Measurements from ENCODE around the gene SOX5.

SOX5 gene

DNA sequence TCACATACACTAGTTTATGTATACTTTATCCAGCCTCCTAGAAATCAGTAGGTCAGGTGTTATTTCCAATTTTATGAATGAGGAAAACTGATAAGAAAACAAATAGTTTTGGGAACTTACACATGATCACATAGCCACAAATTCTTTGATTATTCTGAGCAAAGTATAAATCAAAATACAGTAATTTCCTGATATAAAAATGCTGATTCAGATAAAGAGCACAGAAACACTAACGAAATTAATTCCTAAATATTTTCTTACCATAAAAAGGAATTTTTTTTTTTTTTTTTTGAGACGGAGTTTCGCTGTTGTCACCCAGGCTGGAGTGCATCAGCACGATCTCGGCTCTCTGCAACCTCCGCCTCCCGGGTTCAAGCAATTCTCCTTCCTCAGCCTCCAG, 275.4 kb downstream of the SOX5 start:
- FAIRE-seq, result no peak

- FAIRE-seq, result no peak
Measured at GRCh38 chr12:23671881-23672280, 277.6 kb downstream of the SOX5 start.

GRCh38 chr12:23670684-23671083, 278.8 kb downstream of the SOX5 start:
- FAIRE-seq, result no peak

- no peak for FAIRE-seq
Measured at GRCh38 chr12:23669691-23670090, 279.8 kb downstream of the SOX5 start.

GRCh38 chr12:23666866-23667265, 282.6 kb downstream of the SOX5 start:
- no peak for FAIRE-seq

DNA sequence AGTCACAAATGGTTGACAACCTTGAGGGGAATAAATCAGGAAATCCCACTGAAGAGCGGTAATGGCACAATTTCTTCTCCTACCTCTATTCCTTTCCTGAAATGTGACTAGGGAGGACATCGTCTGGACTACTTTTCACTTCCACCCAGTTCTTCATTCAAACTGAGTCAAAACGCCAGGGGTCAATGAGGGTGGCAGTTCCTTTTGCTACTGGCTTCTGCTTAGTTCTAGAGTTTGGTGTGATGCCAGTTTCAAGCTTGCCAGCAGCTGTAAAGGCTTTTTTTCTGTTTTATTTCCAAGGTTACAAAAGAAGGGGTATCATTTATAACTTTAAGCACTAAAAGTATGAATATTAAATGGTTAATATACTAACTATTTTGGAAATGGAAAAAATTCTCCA, 286.5 kb downstream of the SOX5 start:
- FAIRE-seq, result no peak

GRCh38 chr12:23659131-23659530, 290.3 kb downstream of the SOX5 start:
- peak; percentile 70 for FAIRE-seq

- FAIRE-seq, result no peak
Measured at GRCh38 chr12:23657598-23657997, 291.9 kb downstream of the SOX5 start.

DNA sequence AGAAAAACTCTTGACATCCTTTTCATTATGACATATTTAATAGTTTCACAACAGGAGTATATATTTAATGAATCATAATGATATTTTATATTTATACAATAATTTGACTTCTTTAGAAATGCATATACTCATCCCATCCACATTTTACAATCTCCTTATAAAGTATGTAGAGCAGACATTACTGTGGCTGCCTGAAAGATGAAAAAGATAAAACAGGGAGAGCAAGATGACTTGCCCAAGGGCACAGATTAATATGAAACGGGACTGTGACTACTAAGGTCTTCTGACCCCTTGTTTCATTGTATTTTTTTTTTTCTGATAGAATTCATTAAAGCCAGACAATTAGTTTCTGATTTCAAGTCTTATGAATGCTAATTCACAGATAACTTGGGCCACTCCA, 293.6 kb downstream of the SOX5 start:
- FAIRE-seq, result no peak

- FAIRE-seq, result no peak
Measured at GRCh38 chr12:23655112-23655511, 294.4 kb downstream of the SOX5 start.

- FAIRE-seq, result no peak
Measured at GRCh38 chr12:23648546-23648945, 300.9 kb downstream of the SOX5 start.

GRCh38 chr12:23640754-23641153, 308.7 kb downstream of the SOX5 start:
- no peak for FAIRE-seq

DNA sequence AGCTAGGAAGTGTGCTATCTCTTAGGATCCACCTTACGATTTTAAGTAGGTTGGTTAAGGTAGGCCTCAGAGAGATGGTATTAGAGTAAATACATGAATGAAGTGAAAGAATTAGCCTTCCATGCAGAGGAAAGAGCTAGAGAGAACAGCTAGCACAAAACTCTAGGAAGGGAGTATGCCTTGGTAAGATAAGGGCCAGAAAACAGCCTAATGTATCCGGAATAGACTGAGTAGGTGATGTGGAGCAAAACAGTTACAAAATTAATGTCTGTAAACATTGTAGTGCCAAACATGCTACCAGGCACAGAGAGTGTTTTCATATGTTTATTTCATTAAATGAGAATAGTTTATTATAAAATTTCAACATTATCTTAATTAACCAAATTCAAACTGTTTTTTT, 315.1 kb downstream of the SOX5 start:
- FAIRE-seq, result no peak

DNA sequence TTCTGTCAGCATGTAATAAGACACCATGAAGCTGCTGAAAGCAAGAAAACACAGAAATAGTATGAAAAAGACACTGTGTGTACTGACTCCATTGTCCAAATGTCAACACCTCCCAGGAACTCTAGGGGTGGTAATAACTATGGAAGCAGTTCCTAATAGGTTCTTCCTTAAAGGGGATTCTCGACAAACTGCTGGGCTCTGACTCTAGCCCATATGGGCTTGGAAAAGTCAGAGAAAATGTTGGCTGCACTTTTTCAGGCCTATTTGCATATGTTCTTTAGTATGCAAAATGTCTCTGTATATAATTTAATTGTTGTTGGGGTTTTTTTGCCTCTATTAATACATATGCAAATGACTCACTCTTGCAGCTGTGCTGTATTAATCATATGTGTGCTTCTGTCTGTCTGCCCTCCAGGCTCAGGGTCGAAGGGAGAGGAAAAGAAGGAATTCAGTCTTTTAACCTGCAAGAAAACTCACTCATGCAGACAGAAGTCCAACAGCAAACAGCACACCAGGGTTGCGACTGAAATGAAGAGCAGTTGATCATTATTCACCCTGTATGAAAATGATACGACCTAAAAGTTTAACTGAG, 317.6 kb downstream of the SOX5 start:
- FAIRE-seq, result no peak

DNA sequence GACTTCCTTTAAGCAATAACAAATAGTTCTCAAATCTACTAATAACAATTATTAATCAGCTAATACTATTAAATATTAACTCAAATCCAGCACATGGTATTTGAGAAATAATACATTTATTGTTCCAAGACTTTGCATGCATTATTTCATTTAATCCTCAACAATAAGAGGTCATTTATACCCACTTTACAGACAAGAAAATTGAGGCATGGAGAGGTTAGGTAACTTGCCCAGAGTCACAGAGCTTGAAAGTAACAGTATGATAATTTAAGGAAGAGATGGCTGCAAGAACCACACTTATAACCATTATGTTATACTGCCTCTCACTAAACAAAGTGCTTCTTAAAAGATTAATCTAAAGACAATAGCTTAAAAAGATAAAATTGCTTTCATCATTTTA, 318.9 kb downstream of the SOX5 start:
- no peak for FAIRE-seq

- FAIRE-seq, result peak; percentile 76
Measured at GRCh38 chr12:23628806-23629205, 320.7 kb downstream of the SOX5 start.

- FAIRE-seq, result no peak
Measured at GRCh38 chr12:23626791-23627190, 322.7 kb downstream of the SOX5 start.

DNA sequence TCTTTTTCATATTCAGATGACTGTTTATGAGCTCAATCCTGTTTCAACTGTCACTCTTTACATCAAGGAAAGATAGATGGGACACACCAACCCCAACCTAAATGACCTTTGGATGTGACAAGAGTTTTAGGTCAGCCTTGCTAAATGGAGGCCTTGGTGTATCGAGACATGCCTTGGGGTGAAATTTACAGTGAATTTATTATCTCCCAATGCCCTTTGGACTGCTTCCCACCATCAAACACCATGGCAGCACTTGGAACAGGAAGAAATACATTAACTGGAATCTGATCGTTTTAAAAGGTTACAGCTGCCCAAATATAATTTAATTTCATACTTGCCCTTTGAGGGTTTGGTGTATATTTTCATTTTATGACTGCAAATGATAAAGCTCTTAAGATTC, 327.6 kb downstream of the SOX5 start:
- no peak for FAIRE-seq

DNA sequence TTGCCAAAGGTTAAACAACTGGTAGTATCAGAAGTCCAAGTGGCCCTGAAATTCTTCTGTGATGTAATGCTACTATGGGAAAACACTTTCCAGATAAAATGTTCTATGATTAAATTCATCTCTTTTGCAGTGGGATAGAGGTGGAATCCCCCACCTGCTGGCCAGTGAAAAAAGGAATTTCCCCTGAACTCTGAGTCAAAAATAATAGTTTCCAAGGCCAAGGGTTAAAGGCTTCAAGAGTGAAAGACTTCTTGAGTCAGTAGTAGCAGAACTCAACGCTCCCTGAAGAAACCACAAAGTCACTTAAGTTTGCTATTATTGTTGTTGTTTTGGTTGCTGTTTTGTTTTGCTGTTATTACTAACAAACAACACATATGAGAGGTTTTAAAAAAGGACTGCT, 330.8 kb downstream of the SOX5 start:
- no peak for FAIRE-seq

GRCh38 chr12:23617749-23618148, 331.7 kb downstream of the SOX5 start:
- FAIRE-seq, result no peak

DNA sequence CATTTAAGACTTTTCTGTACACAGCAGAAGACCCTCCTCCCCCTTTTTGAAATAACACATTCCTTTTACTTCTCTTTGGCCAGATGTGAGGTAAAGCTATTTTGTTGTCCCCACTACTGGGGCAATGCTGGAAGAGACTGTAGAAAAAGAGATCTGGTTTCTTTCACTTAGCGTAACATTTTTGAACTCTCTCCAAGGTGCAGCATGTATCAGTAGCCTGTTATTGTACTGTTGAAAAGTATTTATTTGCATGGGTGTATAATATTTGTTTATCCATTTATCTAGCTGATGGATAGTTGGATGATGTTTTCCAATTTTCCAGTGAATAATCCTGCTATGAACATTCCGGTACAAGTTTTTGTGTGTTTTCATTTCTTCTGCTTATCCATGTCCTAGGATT, 335.2 kb downstream of the SOX5 start:
- FAIRE-seq, result no peak

GRCh38 chr12:23611320-23611719, 338.1 kb downstream of the SOX5 start:
- FAIRE-seq, result no peak

- no peak for FAIRE-seq
Measured at GRCh38 chr12:23600919-23601318, 348.6 kb downstream of the SOX5 start.

- FAIRE-seq, result no peak
Measured at GRCh38 chr12:23596568-23596967, 352.9 kb downstream of the SOX5 start.

DNA sequence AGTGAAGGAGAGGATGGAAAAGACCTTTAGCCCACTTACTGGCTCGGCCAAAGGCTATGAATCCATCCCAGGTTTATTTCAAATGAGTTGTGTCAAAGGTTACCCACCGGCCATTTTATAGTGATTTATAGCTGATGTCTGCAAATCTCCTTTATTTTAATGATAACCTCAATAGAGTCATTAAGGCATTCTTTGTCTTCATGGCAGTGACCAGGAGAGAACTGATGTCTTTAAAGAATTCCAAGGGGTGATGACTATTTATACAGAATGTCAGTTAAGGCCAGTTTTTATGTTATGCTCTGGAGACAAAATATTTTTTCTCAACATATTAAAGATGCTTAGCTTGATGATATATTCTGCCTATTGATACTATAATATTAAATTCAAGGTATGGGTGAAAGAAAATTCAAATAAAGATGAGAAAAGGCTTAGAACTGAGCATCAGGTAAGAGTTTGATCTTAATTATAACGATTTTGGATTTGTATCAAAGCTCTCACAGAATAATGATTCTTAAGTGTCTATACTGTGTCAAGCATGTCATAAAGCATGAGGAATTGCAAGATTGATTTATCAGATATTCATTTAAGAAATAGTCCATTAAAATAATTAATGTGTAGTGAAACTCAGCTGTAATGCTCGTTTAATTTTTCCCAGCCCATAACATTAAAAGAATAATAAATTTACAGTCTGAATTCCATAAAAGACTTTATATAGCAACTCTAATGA, 361.5 kb downstream of the SOX5 start:
- FAIRE-seq, result peak; percentile 33
